Kidney capillary endothelial cell (primary cell): ENCODE measurements around the gene RASD2.

Experiments used
- DNase-seq: peaks from one replicate; pipeline ENCODE4 v3.0.0-alpha.2; 2018; ENCODE audit warnings: low spot score

RASD2 gene

DNA sequence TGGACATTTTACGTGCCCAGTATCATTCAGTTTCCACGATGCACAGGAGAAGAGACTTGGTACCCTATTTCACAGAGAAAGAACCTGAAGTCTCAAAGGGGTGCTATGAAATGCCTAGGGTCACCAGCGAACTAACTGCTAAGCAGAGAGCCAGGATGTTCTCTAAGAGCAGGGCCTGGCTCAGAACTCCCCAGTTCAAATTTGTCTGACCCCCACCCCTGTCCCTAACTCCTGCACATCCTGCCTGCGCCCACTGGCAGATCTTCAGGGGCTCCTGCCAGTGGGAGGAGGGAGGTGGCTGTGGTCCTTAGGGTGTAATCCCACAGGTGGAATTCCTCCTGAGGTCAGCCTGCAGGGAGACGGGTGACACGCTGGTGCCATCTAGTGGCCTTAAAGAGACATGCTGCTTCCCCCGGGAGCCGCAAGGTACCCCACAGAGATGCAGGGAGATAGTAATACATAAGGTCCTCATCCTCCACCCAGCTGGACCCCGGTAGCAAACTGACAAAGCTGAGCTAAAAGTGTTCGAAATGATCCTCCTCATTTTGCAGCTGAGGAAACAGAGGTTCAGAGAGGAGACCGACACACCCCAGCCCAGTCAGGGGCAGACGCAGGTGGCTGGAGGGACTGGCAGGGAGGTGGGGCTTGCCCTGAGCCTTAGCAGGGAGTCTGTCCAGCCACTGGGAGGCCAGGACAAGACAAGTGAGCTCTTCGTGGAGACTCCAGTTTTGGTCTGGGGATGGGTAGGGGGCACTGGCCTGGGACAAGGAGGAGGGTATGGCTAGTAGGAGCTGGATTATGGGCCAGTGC is 42.4 kb downstream of the RASD2 start:
- peak; percentile 56 for DNase-seq

DNA sequence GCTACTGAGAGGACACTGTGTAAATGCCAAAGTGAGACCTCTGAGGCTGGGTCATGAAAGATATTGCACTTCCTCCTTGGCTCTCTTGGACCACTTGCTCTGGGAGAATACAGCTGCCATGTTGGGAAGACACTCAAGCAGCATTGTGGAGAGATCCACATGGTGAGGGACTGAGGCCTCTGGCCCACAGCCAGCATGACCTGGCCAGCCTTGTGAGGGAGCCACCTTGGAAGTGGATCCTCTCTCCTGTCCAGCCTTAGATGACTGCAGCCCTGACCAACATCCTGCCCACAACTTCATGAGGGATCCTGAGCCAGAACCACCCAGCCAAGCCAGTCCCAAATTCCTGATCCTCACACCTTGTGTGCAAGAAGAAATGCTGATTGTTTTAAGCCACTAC is 46.1 kb downstream of the RASD2 start:
- DNase-seq: no peak

DNA sequence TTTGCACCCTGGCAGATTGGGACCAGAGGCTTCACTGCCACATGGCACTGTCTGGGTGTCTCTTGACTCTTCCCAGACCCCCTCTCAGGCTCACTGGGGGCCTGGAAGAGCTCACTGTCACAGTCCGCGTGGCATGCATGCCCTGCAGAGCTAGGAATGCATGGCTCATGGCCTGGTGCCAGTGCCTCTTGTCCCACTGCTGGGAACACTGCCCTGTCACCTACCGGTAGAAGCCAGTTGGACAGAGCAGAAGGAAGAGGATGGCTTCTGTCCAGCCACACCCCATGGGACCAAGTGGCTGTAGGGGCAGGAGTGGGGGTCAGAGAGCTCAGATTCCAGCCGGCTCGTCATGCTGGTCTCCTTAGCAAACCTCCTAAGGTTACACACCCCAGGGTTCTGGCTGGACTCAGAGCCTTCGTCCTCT is 46.8 kb downstream of the RASD2 start:
- no peak for DNase-seq

DNA sequence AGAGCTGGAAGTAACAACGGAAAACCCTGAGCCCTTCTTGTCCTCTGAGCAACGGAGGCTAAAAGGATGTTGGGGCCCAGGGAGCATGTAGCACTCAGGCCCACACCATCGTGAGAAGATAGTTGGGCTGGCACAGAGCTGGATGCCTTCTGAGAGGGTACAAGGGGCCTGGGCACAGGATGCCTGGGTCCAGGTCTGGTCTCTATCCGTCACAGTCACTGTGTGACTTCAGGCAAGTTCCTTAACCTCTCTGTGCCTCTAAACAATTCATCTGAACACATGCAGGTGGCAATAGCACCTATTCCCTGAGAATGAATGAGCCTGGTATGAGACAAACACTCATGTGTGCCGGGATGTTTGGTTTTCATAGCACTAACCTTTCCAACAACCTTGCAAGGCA is 47.3 kb downstream of the RASD2 start:
- DNase-seq: no peak

DNA sequence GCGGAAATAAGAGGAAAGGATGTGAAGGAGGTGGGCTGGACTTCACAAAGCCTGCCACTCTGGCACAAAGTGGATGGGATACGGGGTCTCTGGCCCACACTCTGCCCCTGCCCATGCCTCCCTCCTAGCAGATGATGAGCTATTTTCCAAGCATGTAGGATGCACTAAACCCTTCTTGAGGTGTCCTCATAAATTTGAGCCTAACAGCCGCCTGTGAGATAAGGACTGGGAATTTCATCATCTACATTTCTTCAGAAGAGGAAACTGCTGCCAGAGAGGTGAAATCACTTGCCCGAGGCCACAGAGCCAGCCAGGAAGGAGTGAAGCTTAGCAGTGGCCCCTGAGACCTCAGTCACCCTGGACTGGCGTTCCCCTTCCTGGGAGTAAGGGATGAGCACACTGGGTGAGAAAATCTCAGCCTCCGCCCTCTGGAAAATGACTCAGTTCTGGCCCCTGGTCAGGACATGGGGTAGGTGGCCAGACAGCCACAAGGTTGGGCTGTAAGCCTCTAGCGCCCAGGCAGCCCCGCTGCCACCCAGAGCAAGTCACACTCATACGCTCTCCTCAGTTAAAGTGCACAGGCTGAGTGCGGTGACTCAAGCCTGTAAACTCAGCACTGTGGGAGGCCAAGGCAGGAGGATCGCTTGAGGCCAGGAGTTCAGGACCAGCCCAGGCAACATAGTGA is 48.6 kb downstream of the RASD2 start:
- DNase-seq: no peak

DNA sequence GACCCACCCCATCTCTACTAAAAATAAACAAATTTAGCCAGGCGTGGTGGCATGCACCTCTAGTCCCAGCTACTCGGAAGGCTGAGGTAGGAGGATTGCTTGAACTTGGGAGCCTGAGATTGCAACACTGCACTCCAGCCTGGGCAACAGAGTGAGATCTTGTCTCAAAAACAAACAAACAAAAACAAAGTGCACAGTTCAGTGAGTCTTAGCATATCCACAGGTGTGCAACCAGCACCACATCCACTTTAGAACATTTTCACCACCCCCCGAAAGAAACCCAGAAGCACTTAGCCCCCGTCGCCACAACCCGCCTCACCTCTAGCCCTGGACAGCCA is 49.1 kb downstream of the RASD2 start:
- no peak for DNase-seq

DNA sequence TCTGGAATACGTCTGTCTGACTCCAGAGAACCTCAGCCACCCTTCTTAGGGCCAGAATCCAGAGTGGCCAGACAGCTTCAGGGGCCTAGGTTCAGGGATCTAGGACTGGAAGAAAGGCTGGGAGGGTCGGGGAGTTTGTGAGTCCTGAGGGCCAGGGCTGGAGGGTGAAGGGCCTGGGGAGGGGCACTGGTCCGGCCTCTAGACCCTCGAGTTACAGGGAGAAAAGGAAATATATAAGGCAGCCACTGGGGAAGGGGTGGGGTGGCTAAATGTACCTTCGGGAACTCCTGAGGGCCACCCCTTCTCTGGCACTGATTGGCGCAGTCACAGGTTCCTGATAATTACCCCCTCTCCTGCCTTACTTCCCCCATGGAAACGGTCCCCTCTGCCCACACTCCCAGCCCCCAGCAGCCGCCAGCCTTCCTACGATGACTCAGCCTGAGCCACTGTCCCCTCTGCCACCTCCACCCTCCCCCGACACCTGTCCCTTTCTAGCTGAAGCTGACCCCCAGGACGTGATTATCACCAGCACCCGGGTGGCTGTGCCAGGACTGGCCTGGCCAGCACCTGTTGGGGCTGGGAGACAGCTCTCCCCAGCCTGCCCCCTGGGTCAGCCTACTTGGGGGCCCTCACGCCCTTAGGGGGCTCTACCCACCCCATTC is 50.1 kb downstream of the RASD2 start:
- no peak for DNase-seq

DNA sequence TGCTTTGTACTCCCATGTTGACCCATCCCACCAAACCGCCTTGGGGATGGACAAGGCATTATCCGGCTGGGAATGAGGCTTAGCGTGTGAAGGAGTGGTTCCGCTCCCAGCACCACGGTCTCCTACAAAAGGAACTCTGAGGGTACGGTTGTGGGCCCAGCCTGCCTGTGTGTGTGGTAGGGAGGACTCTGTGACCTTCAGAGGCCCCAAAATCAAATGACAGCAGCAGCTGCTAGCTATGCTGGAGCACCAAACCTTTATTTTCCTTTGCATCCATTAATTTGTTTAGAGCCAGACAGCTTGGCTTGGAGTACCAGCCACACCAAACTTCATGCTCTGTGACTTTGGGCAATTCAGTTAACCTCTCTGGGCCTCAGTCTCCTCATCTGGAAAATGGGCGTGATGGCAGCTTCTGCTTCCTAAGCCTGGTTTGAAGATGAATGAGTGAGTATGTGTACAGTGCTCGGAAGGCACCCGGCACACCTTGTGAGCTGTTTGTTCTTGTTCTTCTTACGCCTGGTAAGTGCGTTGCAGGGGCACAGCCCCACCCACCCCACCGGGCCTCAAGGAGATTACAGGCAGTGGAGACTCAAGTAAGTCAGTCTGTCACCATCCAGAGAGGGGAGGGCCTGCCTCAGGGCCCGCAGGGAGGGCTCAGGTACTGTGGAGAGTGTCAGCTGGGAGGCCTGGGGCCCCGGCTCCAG is 51.2 kb downstream of the RASD2 start:
- no peak for DNase-seq

DNA sequence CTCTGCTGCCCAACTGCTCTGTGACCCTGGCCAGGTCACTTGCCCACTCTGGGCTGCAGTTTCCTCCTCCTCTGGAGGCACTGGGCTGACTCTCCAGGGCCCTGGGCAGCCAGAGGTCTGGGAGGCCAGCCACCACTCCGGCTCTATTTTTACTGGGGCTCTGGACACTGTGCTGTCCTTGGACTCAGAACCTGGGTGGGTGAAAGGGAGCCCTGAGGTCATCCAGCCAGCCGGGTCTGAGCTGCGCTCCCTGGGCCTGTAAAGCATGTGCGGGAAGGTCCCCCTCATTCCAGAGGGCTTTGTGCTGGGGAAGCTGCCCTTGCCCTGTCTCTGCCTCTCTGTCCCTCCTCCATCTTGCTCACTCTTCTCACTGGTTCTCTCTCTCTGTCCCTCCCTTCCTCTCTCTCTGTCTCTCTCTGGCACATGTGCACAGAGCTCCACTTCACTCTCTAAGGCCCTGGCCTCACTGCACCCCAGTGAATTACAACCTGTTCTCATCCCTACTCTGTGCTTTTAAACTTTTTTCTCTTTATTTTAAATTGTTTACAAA is 51.9 kb downstream of the RASD2 start:
- DNase-seq: no peak

DNA sequence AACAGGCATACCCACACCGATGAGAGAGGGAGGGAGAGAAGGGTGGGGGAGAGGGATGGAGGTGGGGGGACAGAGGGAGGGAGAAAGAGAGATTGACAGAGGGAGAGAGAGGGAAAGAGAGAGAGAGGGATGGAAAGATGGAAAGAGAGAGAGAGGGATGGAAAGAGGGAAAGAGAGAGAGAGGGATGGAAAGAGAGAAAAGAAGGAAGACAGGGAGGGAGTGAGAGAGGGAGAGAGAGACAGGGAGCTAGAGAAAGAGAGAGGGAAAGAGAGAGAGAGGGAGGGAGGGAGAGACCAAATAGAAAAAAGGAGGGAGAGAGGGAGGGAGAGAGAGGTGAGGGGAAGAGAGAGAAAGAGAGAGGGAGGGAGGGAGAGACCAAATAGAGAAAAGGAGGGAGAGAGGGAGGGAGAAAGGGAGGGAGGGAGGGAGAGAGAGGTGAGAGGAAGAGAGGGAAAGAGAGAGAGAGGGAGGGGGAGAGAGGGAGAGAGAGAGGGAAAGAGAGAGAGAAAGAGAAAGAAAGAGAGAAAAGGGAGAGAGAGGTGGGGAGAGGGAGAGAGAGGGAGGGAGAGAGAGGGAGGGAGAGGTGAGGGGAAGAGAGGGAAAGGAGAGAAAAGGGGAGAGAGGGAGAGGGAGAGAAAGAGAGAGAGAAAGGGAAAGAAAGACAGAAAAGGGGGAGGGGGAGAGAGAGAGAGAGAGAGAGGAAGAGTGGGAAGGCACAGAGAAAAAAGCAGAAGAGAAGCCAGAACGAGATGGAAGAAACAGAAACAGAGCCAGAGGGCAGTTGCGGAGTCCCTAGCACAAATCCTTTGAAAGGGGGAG is 52.6 kb downstream of the RASD2 start:
- DNase-seq: no peak

DNA sequence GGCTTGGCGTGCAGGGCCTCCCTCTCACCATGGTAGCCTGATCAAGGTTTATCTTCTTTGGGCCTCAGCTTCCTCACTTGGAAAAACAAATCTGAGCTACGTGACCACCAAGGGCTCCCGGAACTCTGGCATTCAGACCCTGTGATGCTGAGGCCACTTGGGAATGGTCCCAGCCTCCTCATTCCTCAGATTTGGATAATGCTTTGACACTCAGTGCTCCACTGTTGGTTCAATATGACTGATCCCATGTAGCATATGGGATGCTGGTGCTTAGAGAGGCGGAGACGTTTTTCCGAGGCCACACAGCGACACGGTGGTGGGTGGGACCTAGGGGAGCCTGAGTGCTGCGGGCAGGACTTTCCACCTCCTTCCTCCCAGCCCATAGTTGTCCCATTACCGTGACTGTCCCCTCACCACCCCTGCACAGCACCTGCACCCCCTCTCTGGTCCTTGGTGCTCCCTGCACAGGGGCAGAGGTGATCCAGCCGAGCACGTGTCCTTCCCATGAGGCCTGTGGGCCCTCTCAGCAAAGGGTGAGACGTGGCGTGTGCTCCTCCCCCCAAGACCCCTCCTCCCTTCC is 53.4 kb downstream of the RASD2 start:
- no peak for DNase-seq

DNA sequence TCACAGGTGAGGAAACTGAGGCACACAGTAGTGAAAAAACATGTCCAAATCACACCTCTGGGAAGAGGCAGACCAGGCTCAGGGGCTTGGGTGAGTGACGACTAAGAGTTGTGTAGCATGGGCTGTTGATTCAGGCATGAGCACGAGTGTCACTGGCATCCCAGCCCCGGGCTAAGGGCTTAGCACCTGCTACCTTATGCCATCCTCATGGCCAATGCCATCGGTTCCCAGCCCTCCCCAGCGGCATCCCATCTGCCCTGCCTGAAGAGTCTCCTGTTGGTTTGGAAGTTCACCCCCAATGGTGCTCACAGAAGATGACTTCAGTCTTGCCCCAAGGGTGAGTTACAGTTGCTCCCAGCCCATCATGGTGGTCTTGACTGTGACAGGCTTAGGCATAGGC is 54.1 kb downstream of the RASD2 start:
- no peak for DNase-seq

DNA sequence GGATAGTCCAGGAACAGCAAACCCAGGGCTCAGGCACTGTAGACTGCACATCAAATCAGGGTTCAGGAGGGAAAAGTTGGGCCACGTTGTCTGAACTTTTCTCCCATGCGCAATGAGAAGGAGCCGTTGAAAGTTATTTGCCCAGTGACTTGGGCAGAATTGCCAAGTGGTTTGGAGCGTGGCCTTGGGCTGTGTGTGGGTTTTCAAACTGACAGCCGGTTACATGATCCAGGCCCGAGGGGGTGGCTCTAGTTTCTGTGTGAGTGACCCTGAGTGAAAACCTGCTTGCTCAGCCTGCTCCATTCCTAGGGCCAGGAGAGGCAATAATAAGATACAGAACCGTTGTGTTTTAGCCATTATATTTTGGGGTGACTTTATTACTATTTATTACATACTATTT is 56.2 kb downstream of the RASD2 start:
- no peak for DNase-seq

DNA sequence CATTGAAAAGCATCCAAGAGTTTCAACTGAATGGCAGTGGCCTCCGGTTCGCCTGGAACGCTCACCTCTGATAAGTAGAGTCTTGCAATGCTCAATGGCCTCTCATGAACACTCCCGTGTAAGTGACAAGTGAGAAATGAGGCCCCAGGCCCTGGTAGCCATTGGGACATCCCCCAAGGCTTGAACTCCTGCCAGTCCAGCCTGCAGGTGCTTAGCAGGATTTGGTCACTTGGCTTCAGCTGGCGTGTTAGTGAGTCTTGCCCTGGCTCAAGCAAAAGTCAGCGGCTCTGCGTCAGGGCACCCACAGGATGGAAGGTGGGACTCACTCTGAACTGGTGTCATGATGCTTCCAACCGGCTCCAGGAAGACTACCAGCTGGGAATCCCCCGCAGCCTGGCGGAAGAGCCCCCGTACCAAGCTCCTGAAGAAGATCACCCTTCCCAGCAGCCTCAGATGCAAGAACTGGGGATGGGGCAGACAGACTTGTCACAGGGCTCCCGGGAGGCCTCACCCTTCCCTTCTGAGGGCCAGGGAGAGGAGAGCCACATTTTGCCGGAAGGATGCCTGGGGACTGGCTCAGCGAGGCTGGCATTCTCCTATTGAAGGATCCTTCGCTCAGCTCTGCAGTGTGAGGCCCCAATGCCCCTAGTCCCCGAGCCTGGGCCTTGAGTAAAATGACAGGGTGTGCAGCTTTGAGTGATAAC is 57.2 kb downstream of the RASD2 start:
- no peak for DNase-seq

DNA sequence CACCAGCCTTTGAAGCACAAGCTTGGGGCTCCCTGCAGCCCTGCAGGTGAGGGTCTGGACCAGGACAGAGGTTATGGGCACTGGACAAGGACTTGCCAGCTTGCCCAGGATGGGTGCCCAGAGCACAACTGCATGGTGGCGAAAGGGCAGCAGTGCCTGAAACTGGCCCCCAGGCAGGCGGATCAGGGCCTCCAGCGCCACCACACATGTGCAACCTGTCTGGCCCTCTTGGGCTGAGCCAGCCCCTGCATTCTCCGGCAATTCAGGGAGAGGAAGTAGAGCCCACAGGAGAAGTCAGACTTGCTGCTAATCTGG is 57.7 kb downstream of the RASD2 start:
- DNase-seq: no peak

DNA sequence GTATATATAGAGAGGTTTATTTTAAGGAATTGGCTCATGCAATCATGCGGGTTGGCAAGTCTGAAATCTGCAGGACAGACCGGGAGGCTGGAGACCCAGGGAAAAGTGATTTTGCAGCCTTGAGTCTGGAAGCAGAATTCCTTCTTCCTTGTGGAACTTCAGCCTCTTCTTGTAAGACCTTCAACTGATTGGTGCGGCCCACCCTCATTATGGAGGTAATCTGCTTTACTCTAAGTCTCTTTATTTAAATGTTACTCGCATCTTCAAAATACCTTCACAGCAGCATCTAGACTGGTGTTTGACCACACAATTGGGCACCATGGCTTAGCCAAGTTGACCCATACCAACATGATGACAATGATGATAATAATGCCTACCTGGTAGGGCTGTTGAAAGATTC is 58.7 kb downstream of the RASD2 start:
- no peak for DNase-seq

DNA sequence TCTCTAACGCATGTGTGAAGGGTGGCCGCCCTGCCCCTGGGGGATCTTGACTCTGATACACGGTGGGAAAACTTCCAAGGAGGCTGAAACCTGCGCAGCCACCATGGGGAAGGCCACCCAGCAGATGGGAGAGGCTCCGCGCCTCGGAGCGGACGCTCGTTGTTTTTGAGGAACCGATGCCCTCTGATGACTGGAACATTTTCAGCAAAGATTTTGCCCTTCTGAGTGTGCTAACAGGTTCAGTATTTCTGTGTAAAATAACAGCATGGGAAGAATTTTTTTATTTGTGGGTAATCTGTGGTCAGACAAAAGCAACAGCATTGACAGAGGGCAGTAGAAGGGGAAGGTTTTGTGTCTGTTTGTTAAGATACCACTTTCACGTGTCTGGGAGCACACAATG is 59.8 kb downstream of the RASD2 start:
- no peak for DNase-seq

DNA sequence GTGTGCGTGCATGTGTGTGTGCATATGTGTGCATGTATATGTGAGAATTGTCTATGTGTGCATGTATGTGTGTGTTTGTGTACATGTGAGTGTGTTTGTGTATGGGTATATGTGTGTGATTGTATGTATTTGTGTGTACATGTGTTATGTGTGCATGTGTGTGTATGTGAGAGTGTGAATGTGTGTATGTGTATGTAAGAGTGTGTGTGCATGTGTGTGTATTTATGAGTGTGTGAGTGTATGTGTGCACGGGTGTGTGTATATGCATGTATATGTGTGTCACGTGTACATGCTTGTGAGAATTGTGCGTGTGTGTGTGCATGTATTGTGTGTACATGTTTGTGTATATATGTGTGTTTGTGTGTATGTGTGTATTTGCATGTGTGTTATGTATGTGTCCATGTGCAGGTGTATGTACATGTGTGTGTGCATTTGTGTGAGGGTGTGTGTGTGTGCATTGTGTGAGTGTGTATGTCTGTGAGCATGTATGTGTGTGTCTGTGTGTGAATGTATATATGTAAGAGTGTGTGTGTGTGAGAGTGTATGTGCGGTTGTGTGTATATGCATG is 60.5 kb downstream of the RASD2 start:
- no peak for DNase-seq

DNA sequence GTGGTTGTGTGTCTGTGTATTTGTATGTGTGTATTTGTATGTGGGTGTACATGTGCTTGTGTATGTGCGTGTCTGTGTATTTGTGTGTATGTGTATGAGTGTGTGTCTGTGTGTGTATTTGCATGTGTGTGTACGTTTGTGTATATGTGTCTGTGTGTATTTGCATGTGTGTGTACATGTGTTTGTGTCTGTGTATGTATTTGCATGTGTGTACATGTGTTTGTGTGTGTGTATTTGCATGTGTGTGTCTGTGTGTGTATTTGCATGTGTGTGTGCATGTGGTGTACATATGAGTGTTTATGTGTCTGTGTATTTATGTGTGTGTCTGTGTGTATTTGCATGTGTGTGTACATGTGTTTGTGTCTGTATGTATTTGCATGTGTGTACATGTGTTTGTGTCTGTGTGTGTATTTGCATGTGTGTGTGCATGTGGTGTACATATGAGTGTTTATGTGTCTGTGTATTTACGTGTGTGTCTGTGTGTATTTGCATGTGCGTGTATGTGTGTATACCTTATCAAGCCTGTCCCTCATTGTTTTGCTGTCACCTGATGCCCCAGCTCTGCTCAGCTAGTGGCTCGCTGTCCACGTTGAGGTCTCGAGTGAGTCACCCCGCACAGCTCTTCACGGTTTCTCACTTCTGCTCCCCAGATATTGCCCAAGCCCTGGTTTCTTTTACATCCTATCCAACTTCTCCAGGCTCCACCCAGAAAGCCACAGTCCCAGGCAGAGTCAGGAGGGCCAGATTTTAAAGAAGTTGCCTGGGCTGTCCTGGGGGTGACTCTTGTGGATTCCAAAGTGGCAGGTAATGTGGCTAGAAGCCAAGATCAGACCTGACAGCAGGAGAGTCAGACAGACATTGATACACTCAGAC is 61.3 kb downstream of the RASD2 start:
- DNase-seq: no peak
